ENCODE data around the gene CDKN2B. TPM values are rescaled to one million over a fixed set of nuclear protein-coding genes. Genes with fewer than 3 reads are reported as not detected.

The CDKN2B gene
- total and polyA plus RNA-seq, 3 experiments from 2014 or later, result 0.09 to 0.16 TPM; not detected in 1

GRCh38 chr9:21993007-21993406, 16.1 kb downstream of the CDKN2B start:
- H3K4me3 ChIP-seq (ENCODE audit: low read length), result no peak overlapping the region
- peaks cover 16 to 26% (median 24%) of the 10 kb centered on the region in 3 donors for H3K4me1 Mint-ChIP-seq
- H3K27me3 Mint-ChIP-seq, result peaks cover 13 to 17% of the 10 kb centered on the region in 2 donors

GRCh38 chr9:21991072-21991959, 17.8 kb downstream of the CDKN2B start:
- POLR2A ChIA-PET, result no interaction called here
- no peak for DNase-seq
- CTCF ChIA-PET, result interaction anchor here (1.0 to 2.8 kb wide), 5 partner anchors 17 to 178 kb away, joined by 3 to 9 read pairs (median 4); partner anchors contain the start of gene CDKN2B
- H3K27me3 ChIP-seq (ENCODE audit: insufficient read depth, low read length, poor library complexity, severe bottlenecking), result peaks cover 4% of the 10 kb centered on the region
- no peaks in the 10 kb centered on the region for H3K36me3 ChIP-seq (ENCODE audit: insufficient read depth, low read length)
- peaks cover 15 to 27% (median 22%) of the 10 kb centered on the region in 3 donors for H3K4me1 Mint-ChIP-seq
- peaks cover 13 to 27% of the 10 kb centered on the region in 2 donors for H3K27me3 Mint-ChIP-seq
- no peak overlapping the region for H3K27ac ChIP-seq (ENCODE audit: low read depth, low read length)
- H3K36me3 Mint-ChIP-seq, result peaks cover 0 to 7% (median 0%) of the 10 kb centered on the region in 3 donors
- H3K9me3 ChIP-seq (ENCODE audit: low read length), result no peaks in the 10 kb centered on the region
- H3K9me3 Mint-ChIP-seq, result no peaks in the 10 kb centered on the region
- H3K4me3 Mint-ChIP-seq, result peak overlapping the region in 1 of 7 donors; percentile 42
- H3K27ac Mint-ChIP-seq, result no peak overlapping the region
- no peak overlapping the region for H3K4me3 ChIP-seq (ENCODE audit: low read length)
- peaks cover 19% of the 10 kb centered on the region for H3K4me1 ChIP-seq (ENCODE audit: insufficient read depth, low read length)

More at GRCh38 chr9:21993007-21993406, 16.1 kb downstream of the CDKN2B start:
- peaks cover 4% of the 10 kb centered on the region for H3K27me3 ChIP-seq (ENCODE audit: insufficient read depth, low read length, poor library complexity, severe bottlenecking)
- H3K36me3 ChIP-seq (ENCODE audit: insufficient read depth, low read length), result no peaks in the 10 kb centered on the region
- POLR2A ChIA-PET, result no interaction called here
- H3K9me3 Mint-ChIP-seq, result no peaks in the 10 kb centered on the region
- no peak overlapping the region for H3K27ac ChIP-seq (ENCODE audit: low read depth, low read length)
- H3K4me3 Mint-ChIP-seq, result peak overlapping the region; percentile 96 to 99 (median 98)
- DNase-seq, result no peak
- H3K27ac Mint-ChIP-seq, result peak overlapping the region in 4 of 8 donors; percentile 40 to 86 (median 69)
- peaks cover 19% of the 10 kb centered on the region for H3K4me1 ChIP-seq (ENCODE audit: insufficient read depth, low read length)
- CTCF ChIA-PET, result interaction anchor here (1.1 to 2.3 kb wide), 4 partner anchors 15 to 180 kb away, joined by 4 to 17 read pairs (median 4); partner anchors contain the start of gene CDKN2B
- no peaks in the 10 kb centered on the region for H3K9me3 ChIP-seq (ENCODE audit: low read length)
- peaks cover 0 to 7% (median 0%) of the 10 kb centered on the region in 3 donors for H3K36me3 Mint-ChIP-seq

GRCh38 chr9:21989440-21990189, 19.5 kb downstream of the CDKN2B start:
- H3K36me3 Mint-ChIP-seq, result peaks cover 0 to under 1% (median 0%) of the 10 kb centered on the region in 3 donors
- Histone ChIP-seq H3K27ac (ENCODE audit: low read depth, low read length) (no peak overlapping the region), H3K4me3 (ENCODE audit: low read length) (no peak overlapping the region), H3K27me3 (ENCODE audit: insufficient read depth, low read length, poor library complexity, severe bottlenecking) (peaks cover 4% of the 10 kb centered on the region), H3K9me3 (ENCODE audit: low read length) (no peaks in the 10 kb centered on the region), H3K4me1 (ENCODE audit: insufficient read depth, low read length) (peaks cover 12% of the 10 kb centered on the region), H3K36me3 (ENCODE audit: insufficient read depth, low read length) (no peaks in the 10 kb centered on the region)
- POLR2A ChIA-PET, result no interaction called here
- CTCF ChIA-PET, result interaction anchor here (1.4 to 2.8 kb wide), 2 partner anchors 19 to 176 kb away, joined by 4 to 9 read pairs; partner anchors contain the start of gene CDKN2B
- H3K27me3 Mint-ChIP-seq, result peaks cover 12 to 33% of the 10 kb centered on the region in 2 donors
- H3K4me1 Mint-ChIP-seq, result peaks cover 12 to 24% (median 17%) of the 10 kb centered on the region in 3 donors
- DNase-seq, result no peak
- H3K27ac Mint-ChIP-seq, result no peak overlapping the region
- no peaks in the 10 kb centered on the region for H3K9me3 Mint-ChIP-seq
- no peak overlapping the region for H3K4me3 Mint-ChIP-seq

- CTCF ChIA-PET, result interaction anchor here (1.4 to 2.8 kb wide), 3 partner anchors 20 to 175 kb away, joined by 4 to 9 read pairs (median 4); partner anchors contain the start of gene CDKN2B
- Histone ChIP-seq H3K4me3 (ENCODE audit: low read length) (no peak overlapping the region), H3K27me3 (ENCODE audit: insufficient read depth, low read length, poor library complexity, severe bottlenecking) (peaks cover 4% of the 10 kb centered on the region), H3K27ac (ENCODE audit: low read depth, low read length) (no peak overlapping the region), H3K36me3 (ENCODE audit: insufficient read depth, low read length) (no peaks in the 10 kb centered on the region), H3K9me3 (ENCODE audit: low read length) (no peaks in the 10 kb centered on the region), H3K4me1 (ENCODE audit: insufficient read depth, low read length) (peaks cover 6% of the 10 kb centered on the region)
- H3K4me3 Mint-ChIP-seq, result no peak overlapping the region
- no peaks in the 10 kb centered on the region for H3K36me3 Mint-ChIP-seq
- no peaks in the 10 kb centered on the region for H3K9me3 Mint-ChIP-seq
- POLR2A ChIA-PET, result no interaction called here
- no peak for DNase-seq
- peaks cover 6 to 16% (median 10%) of the 10 kb centered on the region in 3 donors for H3K4me1 Mint-ChIP-seq
- H3K27ac Mint-ChIP-seq, result no peak overlapping the region
- peaks cover 14 to 45% of the 10 kb centered on the region in 2 donors for H3K27me3 Mint-ChIP-seq
Observed at GRCh38 chr9:21988056-21988990, 20.8 kb downstream of the CDKN2B start.

- H3K27me3 ChIP-seq (ENCODE audit: insufficient read depth, low read length, poor library complexity, severe bottlenecking), result peaks cover 13% of the 10 kb centered on the region
- Mint-ChIP-seq H3K36me3 (no peaks in the 10 kb centered on the region), H3K9me3 (no peaks in the 10 kb centered on the region), H3K4me1 (peaks cover under 1 to 7% (median 2%) of the 10 kb centered on the region in 3 donors), H3K4me3 (no peak overlapping the region), H3K27ac (no peak overlapping the region), H3K27me3 (peaks cover 19 to 63% of the 10 kb centered on the region in 2 donors)
- no peak for DNase-seq
- no peaks in the 10 kb centered on the region for H3K36me3 ChIP-seq (ENCODE audit: insufficient read depth, low read length)
- CTCF ChIA-PET, result interaction anchor here (1.1 to 1.8 kb wide), 5 partner anchors 8 to 172 kb away, joined by 3 to 11 read pairs (median 3); partner anchors contain the start of gene CDKN2B
- H3K27ac ChIP-seq (ENCODE audit: low read depth, low read length), result no peak overlapping the region
- no peak overlapping the region for H3K4me3 ChIP-seq (ENCODE audit: low read length)
- no peaks in the 10 kb centered on the region for H3K9me3 ChIP-seq (ENCODE audit: low read length)
- no peaks in the 10 kb centered on the region for H3K4me1 ChIP-seq (ENCODE audit: insufficient read depth, low read length)
- POLR2A ChIA-PET, result interaction anchor here (0.5 kb wide), 1 partner anchor 183 kb away, joined by 3 read pairs; no protein-coding TSS in a partner anchor
Observed at GRCh38 chr9:21985964-21986667, 23.0 kb downstream of the CDKN2B start.

GRCh38 chr9:21984101-21984500, 25.0 kb downstream of the CDKN2B start:
- ChIA-PET CTCF (interaction anchor here (2.0 kb wide), 1 partner anchor 24 kb away, joined by 11 read pairs; the partner anchor contains the start of gene CDKN2B), POLR2A (no interaction called here)
- Histone ChIP-seq H3K4me1 (ENCODE audit: insufficient read depth, low read length) (no peaks in the 10 kb centered on the region), H3K36me3 (ENCODE audit: insufficient read depth, low read length) (no peaks in the 10 kb centered on the region), H3K27me3 (ENCODE audit: insufficient read depth, low read length, poor library complexity, severe bottlenecking) (peaks cover 22% of the 10 kb centered on the region), H3K4me3 (ENCODE audit: low read length) (no peak overlapping the region), H3K27ac (ENCODE audit: low read depth, low read length) (no peak overlapping the region), H3K9me3 (ENCODE audit: low read length) (no peaks in the 10 kb centered on the region)
- DNase-seq, result no peak
- H3K4me3 Mint-ChIP-seq, result no peak overlapping the region
- peaks cover 23 to 71% of the 10 kb centered on the region in 2 donors for H3K27me3 Mint-ChIP-seq
- H3K9me3 Mint-ChIP-seq, result no peaks in the 10 kb centered on the region
- H3K27ac Mint-ChIP-seq, result no peak overlapping the region
- H3K4me1 Mint-ChIP-seq, result peaks cover 0 to 7% (median 2%) of the 10 kb centered on the region in 3 donors
- no peaks in the 10 kb centered on the region for H3K36me3 Mint-ChIP-seq

Data from CD8-positive, alpha-beta memory T cell (primary cell).